Measurements from ENCODE around the gene CFAP69.

Gene CFAP69

GRCh38 chr7:90229682-90230081 lies 15.3 kb upstream of the CFAP69 start:
- H3K27ac Mint-ChIP-seq: no peak overlapping the region
- no peaks in the 10 kb centered on the region for H3K36me3 Mint-ChIP-seq (ENCODE audit: low read depth)
- H3K9me3 Mint-ChIP-seq: no peaks in the 10 kb centered on the region
- no peaks in the 10 kb centered on the region for H3K27me3 Mint-ChIP-seq (ENCODE audit: low read depth, poor library complexity)
- no peak overlapping the region for H3K4me3 Mint-ChIP-seq
- no peak for TF ChIP-seq CTCF (IDR thresholded peaks at IDR 0.05)
- H3K4me1 Mint-ChIP-seq: no peaks in the 10 kb centered on the region
- DNase-seq: no peak

GRCh38 chr7:90230834-90231233 lies 14.1 kb upstream of the CFAP69 start:
- no peak for TF ChIP-seq CTCF (IDR thresholded peaks at IDR 0.05)
- H3K4me3 Mint-ChIP-seq: no peak overlapping the region
- no peak overlapping the region for H3K27ac Mint-ChIP-seq
- DNase-seq: no peak
- no peaks in the 10 kb centered on the region for H3K9me3 Mint-ChIP-seq
- H3K36me3 Mint-ChIP-seq (ENCODE audit: low read depth): no peaks in the 10 kb centered on the region
- no peaks in the 10 kb centered on the region for H3K27me3 Mint-ChIP-seq (ENCODE audit: low read depth, poor library complexity)
- no peaks in the 10 kb centered on the region for H3K4me1 Mint-ChIP-seq

- DNase-seq: no peak
- H3K9me3 Mint-ChIP-seq: no peaks in the 10 kb centered on the region
- H3K27ac Mint-ChIP-seq: no peak overlapping the region
- no peaks in the 10 kb centered on the region for H3K27me3 Mint-ChIP-seq (ENCODE audit: low read depth, poor library complexity)
- H3K4me3 Mint-ChIP-seq: no peak overlapping the region
- H3K4me1 Mint-ChIP-seq: no peaks in the 10 kb centered on the region
- TF ChIP-seq CTCF (IDR thresholded peaks at IDR 0.05): no peak
- H3K36me3 Mint-ChIP-seq (ENCODE audit: low read depth): no peaks in the 10 kb centered on the region
Observed at GRCh38 chr7:90231304-90231703, 13.7 kb upstream of the CFAP69 start.

GRCh38 chr7:90232430-90232829 lies 12.5 kb upstream of the CFAP69 start:
- Mint-ChIP-seq H3K27me3 (ENCODE audit: low read depth, poor library complexity) (no peaks in the 10 kb centered on the region), H3K4me1 (no peaks in the 10 kb centered on the region), H3K9me3 (no peaks in the 10 kb centered on the region), H3K27ac (no peak overlapping the region), H3K4me3 (no peak overlapping the region), H3K36me3 (ENCODE audit: low read depth) (no peaks in the 10 kb centered on the region)
- TF ChIP-seq CTCF (IDR thresholded peaks at IDR 0.05): no peak
- no peak for DNase-seq

GRCh38 chr7:90233569-90233968 lies 11.4 kb upstream of the CFAP69 start:
- Mint-ChIP-seq H3K36me3 (ENCODE audit: low read depth) (no peaks in the 10 kb centered on the region), H3K4me3 (no peak overlapping the region), H3K9me3 (no peaks in the 10 kb centered on the region), H3K4me1 (no peaks in the 10 kb centered on the region), H3K27ac (no peak overlapping the region), H3K27me3 (ENCODE audit: low read depth, poor library complexity) (no peaks in the 10 kb centered on the region)
- no peak for DNase-seq
- TF ChIP-seq CTCF (IDR thresholded peaks at IDR 0.05): no peak

- H3K27me3 Mint-ChIP-seq (ENCODE audit: low read depth, poor library complexity): no peaks in the 10 kb centered on the region
- no peak overlapping the region for H3K27ac Mint-ChIP-seq
- no peaks in the 10 kb centered on the region for H3K9me3 Mint-ChIP-seq
- no peaks in the 10 kb centered on the region for H3K4me1 Mint-ChIP-seq
- H3K4me3 Mint-ChIP-seq: no peak overlapping the region
- DNase-seq: no peak
- no peaks in the 10 kb centered on the region for H3K36me3 Mint-ChIP-seq (ENCODE audit: low read depth)
- TF ChIP-seq CTCF (IDR thresholded peaks at IDR 0.05): no peak
Observed at GRCh38 chr7:90236721-90237289, 8.2 kb upstream of the CFAP69 start.
